ENCODE measurements around the gene RNU6-9. TPM values are rescaled to one million over a fixed set of nuclear protein-coding genes. Genes with fewer than 3 reads are reported as not detected.
A peak's percentile ranks its signal among the peaks of the same experiment; 100 is the strongest.

The RNU6-9 gene
- polyA plus RNA-seq, 12 donors: not detected

GRCh38 chr19:917323-918151 lies 24.3 kb downstream of the RNU6-9 start, which contains the start of gene KISS1R:
Gene KISS1R, plus strand, starts transcription at chr19:917333. Its CDS starts 170 bp downstream, at chr19:917503.
- DNase-seq: no peak

GRCh38 chr19:918152-918437 lies 24.8 kb downstream of the RNU6-9 start:
- no peak for DNase-seq

GRCh38 chr19:918481-919198 lies 25.4 kb downstream of the RNU6-9 start:
- no peak for DNase-seq

GRCh38 chr19:919199-920050 lies 26.1 kb downstream of the RNU6-9 start:
- DNase-seq: no peak

- no peak for DNase-seq
Measured at GRCh38 chr19:920051-920864, 27.0 kb downstream of the RNU6-9 start.

GRCh38 chr19:924553-925086 lies 31.3 kb downstream of the RNU6-9 start:
- no peak for DNase-seq

DNA sequence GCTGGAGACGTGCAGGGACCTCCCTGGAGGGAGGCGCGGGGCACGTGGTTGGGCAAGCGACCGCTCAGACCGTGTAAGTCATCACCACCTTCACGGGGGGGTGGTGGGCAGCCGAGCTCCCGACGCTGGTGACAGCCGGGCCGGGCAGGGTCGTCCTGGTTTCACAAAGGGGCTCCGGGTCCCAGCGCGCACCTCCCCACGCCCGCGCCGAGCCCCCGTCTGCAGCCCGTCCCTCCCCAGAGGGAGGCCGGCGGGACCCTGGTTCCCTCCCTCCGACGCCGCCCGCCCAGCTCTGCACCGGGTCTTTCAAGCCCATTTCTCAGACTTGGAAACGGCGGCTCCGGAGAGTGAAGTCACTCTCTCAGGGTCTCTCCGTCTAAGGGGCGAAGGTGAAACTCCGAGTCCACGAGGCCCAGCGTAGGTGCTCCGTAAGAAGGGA lies 31.8 kb downstream of the RNU6-9 start:
- DNase-seq: no peak

GRCh38 chr19:925526-926322 lies 32.4 kb downstream of the RNU6-9 start, which contains the start of gene ARID3A:
Gene ARID3A, plus strand, starts transcription at chr19:926035. Its CDS starts 3,494 bp downstream, at chr19:929529.
- DNase-seq: peak; percentile 86

GRCh38 chr19:926323-926588 lies 33.0 kb downstream of the RNU6-9 start:
- DNase-seq: no peak

GRCh38 chr19:926589-927350 lies 33.5 kb downstream of the RNU6-9 start:
- no peak for DNase-seq

GRCh38 chr19:927351-927779 lies 34.1 kb downstream of the RNU6-9 start:
- DNase-seq: no peak

- no peak for DNase-seq
Measured at GRCh38 chr19:927780-928401, 34.6 kb downstream of the RNU6-9 start.

GRCh38 chr19:928471-929202 lies 35.4 kb downstream of the RNU6-9 start:
- DNase-seq: no peak

DNA sequence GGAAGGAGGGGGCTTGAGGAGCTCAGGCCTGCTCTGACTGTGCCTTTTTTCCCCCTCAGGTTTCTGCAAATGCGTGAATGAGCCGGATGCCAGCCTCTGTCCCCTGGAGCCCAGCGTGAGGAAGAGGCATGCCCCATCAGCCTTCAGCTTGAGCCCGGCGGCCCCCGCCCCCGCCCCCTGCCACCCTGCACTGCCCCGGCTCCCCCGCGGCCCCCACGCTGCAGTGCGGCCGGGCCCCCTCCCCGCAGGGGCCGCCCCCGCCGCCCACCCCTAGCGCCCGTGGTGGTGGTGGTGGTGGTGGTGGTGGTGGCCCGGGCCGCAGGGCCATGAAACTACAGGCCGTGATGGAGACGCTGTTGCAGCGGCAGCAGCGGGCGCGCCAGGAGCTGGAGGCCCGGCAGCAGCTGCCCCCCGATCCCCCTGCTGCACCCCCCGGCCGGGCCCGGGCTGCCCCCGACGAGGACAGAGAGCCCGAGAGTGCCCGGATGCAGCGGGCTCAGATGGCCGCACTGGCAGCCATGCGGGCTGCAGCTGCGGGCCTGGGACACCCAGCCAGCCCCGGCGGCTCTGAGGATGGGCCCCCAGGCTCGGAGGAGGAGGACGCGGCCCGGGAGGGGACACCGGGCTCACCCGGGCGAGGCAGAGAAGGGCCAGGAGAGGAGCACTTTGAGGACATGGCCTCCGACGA lies 36.1 kb downstream of the RNU6-9 start:
- DNase-seq: no peak

GRCh38 chr19:929891-930258 lies 36.6 kb downstream of the RNU6-9 start:
- no peak for DNase-seq

DNA sequence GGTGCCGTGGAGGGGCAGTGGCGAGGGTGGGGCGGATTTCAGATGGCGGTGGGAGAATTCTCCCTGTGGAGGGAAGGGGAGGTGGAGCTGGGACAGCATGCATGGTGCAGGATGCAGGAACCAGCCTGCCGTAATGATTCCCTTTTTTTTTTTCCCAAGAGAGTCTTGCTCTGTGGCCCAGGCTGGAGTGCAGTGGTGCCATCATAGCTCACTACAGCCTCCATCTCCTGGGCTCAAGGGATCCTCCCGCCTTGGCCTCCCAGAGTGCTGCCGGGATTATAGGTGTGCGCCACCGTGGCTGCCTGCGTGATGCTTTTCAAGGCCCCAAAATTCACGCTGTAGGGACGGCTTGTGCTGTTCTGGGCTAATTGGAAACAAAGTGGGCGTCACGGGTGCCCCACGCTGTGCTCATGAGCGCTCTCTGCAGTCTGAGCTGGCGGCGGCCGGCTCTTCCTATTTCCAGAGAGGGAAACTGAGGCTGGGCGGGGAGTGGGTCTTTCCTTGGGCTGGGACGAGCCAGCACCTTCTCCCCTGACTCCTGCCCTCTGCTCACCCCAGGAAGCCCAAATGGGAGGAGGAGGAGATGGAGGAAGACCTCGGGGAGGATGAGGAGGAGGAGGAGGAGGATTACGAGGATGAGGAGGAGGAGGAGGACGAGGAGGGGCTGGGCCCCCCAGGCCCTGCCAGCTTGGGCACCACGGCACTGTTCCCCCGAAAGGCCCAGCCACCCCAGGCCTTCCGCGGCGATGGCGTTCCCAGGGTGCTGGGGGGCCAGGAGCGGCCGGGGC lies 38.8 kb downstream of the RNU6-9 start:
- no peak for DNase-seq

All from muscle of arm (tissue), 12 donors.